IPS-NIHi7 (cell line): ENCODE results near the gene RNASE11.
"Not testable (repeated sequence)": the region's sequence is repeated elsewhere in the genome, so short reads cannot be mapped to it uniquely, and the experiment has no call there.

Experiments used
- DNase-seq: peaks from one replicate; pipeline ENCODE4 v3.0.0; 2012; ENCODE audit warnings: mixed read lengths; ENCODE audit errors: extremely low spot score

RNASE11 gene

GRCh38 chr14:20580242-20580641, 7.6 kb downstream of the RNASE11 start:
- no peak for DNase-seq

GRCh38 chr14:20578784-20579502, 8.9 kb downstream of the RNASE11 start:
- no peak for DNase-seq

GRCh38 chr14:20578325-20578724, 9.5 kb downstream of the RNASE11 start:
- DNase-seq, result peak; percentile 76

- DNase-seq, result not testable (repeated sequence)
Measured at GRCh38 chr14:20572382-20572990, 15.3 kb downstream of the RNASE11 start.

GRCh38 chr14:20570720-20571119, 17.1 kb downstream of the RNASE11 start:
- not testable (repeated sequence) for DNase-seq

GRCh38 chr14:20569865-20570264, 17.9 kb downstream of the RNASE11 start:
- DNase-seq, result not testable (repeated sequence)

GRCh38 chr14:20569066-20569465, 18.7 kb downstream of the RNASE11 start:
- DNase-seq, result no peak

- no peak for DNase-seq
Measured at GRCh38 chr14:20568393-20568792, 19.4 kb downstream of the RNASE11 start.

GRCh38 chr14:20567199-20567598, 20.6 kb downstream of the RNASE11 start:
- not testable (repeated sequence) for DNase-seq

GRCh38 chr14:20564501-20564997, 23.3 kb downstream of the RNASE11 start:
- no peak for DNase-seq

GRCh38 chr14:20563971-20564370, 23.8 kb downstream of the RNASE11 start:
- DNase-seq, result no peak

- no peak for DNase-seq
Measured at GRCh38 chr14:20560961-20561360, 26.8 kb downstream of the RNASE11 start, which contains the start of gene RNASE9. TSS of gene RNASE9 (minus strand) at chr14:20561047.

- peak; percentile 27 for DNase-seq
Measured at GRCh38 chr14:20559461-20559904, 28.3 kb downstream of the RNASE11 start.

GRCh38 chr14:20557212-20557542, 30.6 kb downstream of the RNASE11 start:
- DNase-seq, result no peak

- no peak for DNase-seq
Measured at GRCh38 chr14:20556500-20557211, 31.1 kb downstream of the RNASE11 start.

- DNase-seq, result no peak
Measured at GRCh38 chr14:20555845-20556244, 32.0 kb downstream of the RNASE11 start.

- DNase-seq, result no peak
Measured at GRCh38 chr14:20553024-20553423, 34.8 kb downstream of the RNASE11 start.

- no peak for DNase-seq
Measured at GRCh38 chr14:20551606-20552005, 36.2 kb downstream of the RNASE11 start.

GRCh38 chr14:20550926-20551325, 36.9 kb downstream of the RNASE11 start:
- no peak for DNase-seq

GRCh38 chr14:20548414-20549158, 39.2 kb downstream of the RNASE11 start:
- no peak for DNase-seq

- DNase-seq, result no peak
Measured at GRCh38 chr14:20546877-20547276, 40.9 kb downstream of the RNASE11 start.

- no peak for DNase-seq
Measured at GRCh38 chr14:20539906-20540305, 47.9 kb downstream of the RNASE11 start.
